WI38 (cell line): ENCODE results near the gene ROBO2.

Source experiments
- H3K4me3 ChIP-seq: 2 replicates; pipeline ENCODE4 v1.5.1; 2011; ENCODE audit warnings: low read depth, mild to moderate bottlenecking, control low read depth, low read length
- CTCF ChIP-seq: IDR thresholded peaks from 2 replicates; pipeline ENCODE4 v1.5.1; 2012; ENCODE audit warnings: low read depth, mild to moderate bottlenecking, control low read depth, low read length

Gene ROBO2

GRCh38 chr3:77271306-77271705 is 231.4 kb downstream of the ROBO2 start:
- no peak for TF ChIP-seq CTCF
- no peak overlapping the region for H3K4me3 ChIP-seq

DNA sequence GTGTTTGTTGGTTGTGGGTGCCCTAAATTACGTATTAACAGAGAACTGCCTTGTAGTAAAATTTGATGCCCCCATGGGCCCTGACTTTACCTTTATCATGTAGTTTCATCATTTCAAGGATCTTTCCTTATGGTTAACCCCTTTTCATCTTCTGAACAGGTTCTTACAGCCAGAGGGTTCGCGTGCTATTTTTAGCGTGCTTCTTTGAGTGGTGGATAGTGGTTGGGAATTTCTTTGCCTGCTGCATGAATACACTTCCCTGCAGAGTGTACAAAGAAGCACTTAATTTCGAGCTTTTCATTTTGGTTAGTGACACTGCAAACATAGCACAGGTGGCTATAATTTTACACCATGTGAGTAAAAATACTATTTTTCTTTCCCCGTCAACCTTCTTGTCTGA is 231.8 kb downstream of the ROBO2 start:
- no peak for TF ChIP-seq CTCF
- no peak overlapping the region for H3K4me3 ChIP-seq

DNA sequence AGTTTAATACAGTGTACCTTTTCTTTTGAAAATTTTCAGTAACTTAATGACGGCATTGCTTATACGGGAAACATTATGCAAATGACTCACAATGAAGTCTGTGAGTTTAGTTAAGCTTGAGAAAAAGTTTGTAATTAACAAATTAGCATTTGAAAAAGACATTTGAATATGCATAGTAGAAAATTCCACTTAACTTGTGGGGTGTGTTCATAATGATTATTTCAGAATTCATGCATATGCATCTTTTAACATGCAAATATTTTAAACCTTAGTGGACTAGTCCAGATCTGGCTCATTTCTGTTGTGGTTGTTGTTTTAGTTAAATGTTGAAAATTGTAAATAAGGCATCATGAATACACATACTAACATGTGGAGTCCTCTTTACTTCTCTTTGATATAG is 239.4 kb downstream of the ROBO2 start:
- H3K4me3 ChIP-seq: no peak overlapping the region
- TF ChIP-seq CTCF: no peak

DNA sequence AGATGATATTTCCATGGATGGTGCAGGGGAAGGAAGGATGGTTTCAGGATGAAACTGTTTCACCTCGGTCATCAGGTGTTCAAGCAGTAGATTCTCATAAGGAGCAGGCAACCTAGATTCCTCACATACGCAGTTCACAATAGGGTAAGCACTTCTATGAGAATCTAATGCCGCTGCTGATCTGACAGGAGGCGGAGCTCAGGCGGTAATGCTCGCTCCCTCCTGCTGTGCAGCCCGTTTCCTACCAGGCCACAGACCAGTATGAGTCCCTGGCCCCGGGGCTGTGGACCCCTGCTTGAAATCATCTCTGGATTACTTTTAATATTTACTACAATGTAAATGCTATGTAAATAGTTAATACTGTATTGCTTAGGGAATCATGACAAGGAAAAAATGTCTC is 241.8 kb downstream of the ROBO2 start:
- no peak overlapping the region for H3K4me3 ChIP-seq
- no peak for TF ChIP-seq CTCF

GRCh38 chr3:77283108-77283507 is 243.2 kb downstream of the ROBO2 start:
- no peak overlapping the region for H3K4me3 ChIP-seq
- TF ChIP-seq CTCF: no peak

DNA sequence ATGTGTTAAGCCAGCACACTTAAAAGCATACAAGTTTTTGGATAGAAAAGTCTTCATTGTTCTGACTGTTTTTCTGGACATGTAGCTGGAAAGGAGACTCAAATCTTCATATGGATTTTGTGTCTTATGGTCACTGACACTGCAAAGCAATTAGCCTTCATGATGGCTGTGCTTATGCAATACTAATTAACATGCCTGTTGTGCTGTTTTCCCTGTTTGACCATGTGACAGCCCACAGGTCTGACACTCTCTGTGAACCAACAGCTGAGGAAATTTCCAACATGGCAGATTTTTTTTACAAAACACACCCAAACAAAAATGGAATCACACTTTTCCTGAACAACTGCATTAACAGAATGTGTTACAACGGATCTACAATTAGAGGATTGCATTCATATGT is 248.4 kb downstream of the ROBO2 start:
- no peak for TF ChIP-seq CTCF
- H3K4me3 ChIP-seq: no peak overlapping the region

GRCh38 chr3:77296527-77296926 is 256.6 kb downstream of the ROBO2 start:
- TF ChIP-seq CTCF: no peak
- no peak overlapping the region for H3K4me3 ChIP-seq

GRCh38 chr3:77298417-77298816 is 258.5 kb downstream of the ROBO2 start:
- TF ChIP-seq CTCF: no peak
- no peak overlapping the region for H3K4me3 ChIP-seq
